Measurements from ENCODE around the gene RIT1.

GRCh38 chr1:155882235-155882634 is 28.9 kb downstream of the RIT1 start:
- TF ChIP-seq, protein P1, sequence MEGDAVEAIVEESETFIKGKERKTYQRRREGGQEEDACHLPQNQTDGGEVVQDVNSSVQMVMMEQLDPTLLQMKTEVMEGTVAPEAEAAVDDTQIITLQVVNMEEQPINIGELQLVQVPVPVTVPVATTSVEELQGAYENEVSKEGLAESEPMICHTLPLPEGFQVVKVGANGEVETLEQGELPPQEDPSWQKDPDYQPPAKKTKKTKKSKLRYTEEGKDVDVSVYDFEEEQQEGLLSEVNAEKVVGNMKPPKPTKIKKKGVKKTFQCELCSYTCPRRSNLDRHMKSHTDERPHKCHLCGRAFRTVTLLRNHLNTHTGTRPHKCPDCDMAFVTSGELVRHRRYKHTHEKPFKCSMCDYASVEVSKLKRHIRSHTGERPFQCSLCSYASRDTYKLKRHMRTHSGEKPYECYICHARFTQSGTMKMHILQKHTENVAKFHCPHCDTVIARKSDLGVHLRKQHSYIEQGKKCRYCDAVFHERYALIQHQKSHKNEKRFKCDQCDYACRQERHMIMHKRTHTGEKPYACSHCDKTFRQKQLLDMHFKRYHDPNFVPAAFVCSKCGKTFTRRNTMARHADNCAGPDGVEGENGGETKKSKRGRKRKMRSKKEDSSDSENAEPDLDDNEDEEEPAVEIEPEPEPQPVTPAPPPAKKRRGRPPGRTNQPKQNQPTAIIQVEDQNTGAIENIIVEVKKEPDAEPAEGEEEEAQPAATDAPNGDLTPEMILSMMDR (IDR thresholded peaks at IDR 0.05): no peak
- TF ChIP-seq POLR2A (IDR thresholded peaks at IDR 0.05): no peak
